Lower lobe of right lung (tissue), 2 donors: ENCODE data around the gene CHD2. TPM values are rescaled to one million over a fixed set of nuclear protein-coding genes. Genes with fewer than 3 reads are reported as not detected.
A peak's percentile ranks its signal among the peaks of the same experiment; 100 is the strongest.

Source experiments
- ATAC-seq, 2 donors: fragments of 200-7000 bp; cut with Tn5 transposase; one replicate each; pipeline ENCODE4 v1.9.1; 2020 to 2022; ENCODE audit warnings: mild to moderate bottlenecking in 2 of 2, moderate library complexity in 2 of 2
- DNase-seq: peaks from one replicate; pipeline ENCODE4 v3.0.0-alpha.2; 2020
- H3K27ac ChIP-seq: fragments of 200-600 bp; one replicate; pipeline ENCODE4 v1.8.0; 2022
- H3K27me3 ChIP-seq: fragments of 200-600 bp; one replicate; pipeline ENCODE4 v1.8.0; 2022; ENCODE audit warnings: low read depth
- H3K36me3 ChIP-seq: fragments of 200-600 bp; one replicate; pipeline ENCODE4 v1.8.0; 2022; ENCODE audit warnings: mild to moderate bottlenecking
- H3K4me1 ChIP-seq: fragments of 200-600 bp; one replicate; pipeline ENCODE4 v1.8.0; 2022
- H3K4me3 ChIP-seq: fragments of 200-600 bp; one replicate; pipeline ENCODE4 v1.8.0; 2022; ENCODE audit warnings: mild to moderate bottlenecking
- H3K9me3 ChIP-seq: fragments of 200-600 bp; one replicate; pipeline ENCODE4 v1.8.0; 2022
- CTCF ChIP-seq: fragments of 200-600 bp; IDR thresholded peaks from one replicate; pipeline ENCODE4 v1.8.0; 2022; ENCODE audit warnings: antibody characterized with exemption, mild to moderate bottlenecking
- intact Hi-C: fragments of 100-400 bp; cut with DNase I; formaldehyde crosslinking; loops from one replicate; pipeline ENCODE4 v1.11.0; 2022
- total RNA-seq: library from RNA; stranded (reverse); fragmentation: NEBNext Ultra II Directional; extraction: Animal tissue kit (Norgen Biotek cat#: 25700); gene quantifications from one replicate; pipeline ENCODE4 v1.2.1, GENCODE V29; 2021
- donor health status: DM: no; HTN: yes; CAD: no; lungs with severe emphysema.

The CHD2 gene
- total RNA-seq, 1 donor from 2014 or later: 158 TPM

DNA sequence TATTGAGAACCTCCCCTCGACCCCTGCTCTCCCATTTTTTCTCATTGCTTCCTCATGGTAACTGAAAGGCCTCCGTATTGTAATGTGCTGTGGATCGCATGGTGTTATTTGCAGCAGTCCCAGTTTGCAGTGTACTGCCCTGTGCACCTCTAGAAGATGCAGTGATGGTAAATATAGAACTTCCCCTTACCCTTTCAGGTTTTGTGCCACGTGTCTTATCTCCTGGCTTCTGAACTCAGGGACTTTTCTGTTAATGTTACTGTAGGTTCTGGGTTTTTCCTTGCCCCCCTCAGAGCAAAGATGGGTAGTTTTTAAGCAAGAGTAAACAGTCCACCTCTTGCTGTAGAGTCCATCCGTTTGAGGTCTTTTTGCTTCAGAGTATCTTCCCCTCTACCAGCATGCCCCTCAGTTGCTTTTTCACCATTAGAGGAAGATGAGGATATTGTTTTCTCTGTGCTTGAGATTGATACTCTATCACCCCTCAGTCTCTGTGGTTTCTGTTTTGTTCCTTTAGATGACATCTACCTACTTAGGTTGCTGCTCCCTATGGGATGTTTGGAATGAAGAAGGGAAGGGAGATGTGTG lies 22.4 kb downstream of the CHD2 start:
- peak overlapping the region; percentile 50 for H3K27ac ChIP-seq
- H3K4me3 ChIP-seq: no peak overlapping the region
- H3K27me3 ChIP-seq: no peaks in the 10 kb centered on the region
- no peak for ATAC-seq
- no peaks in the 10 kb centered on the region for H3K9me3 ChIP-seq
- H3K36me3 ChIP-seq: peaks cover 48% of the 10 kb centered on the region
- intact Hi-C loops: no loop called here
- no peak for DNase-seq
- no peak for TF ChIP-seq CTCF
- H3K4me1 ChIP-seq: peaks cover 66% of the 10 kb centered on the region

- intact Hi-C loops: no loop called here
- no peaks in the 10 kb centered on the region for H3K27me3 ChIP-seq
- H3K9me3 ChIP-seq: no peaks in the 10 kb centered on the region
- DNase-seq (no peak), ATAC-seq (no peak)
- H3K4me1 ChIP-seq: peaks cover 56% of the 10 kb centered on the region
- peaks cover 65% of the 10 kb centered on the region for H3K36me3 ChIP-seq
- TF ChIP-seq CTCF: no peak
- H3K4me3 ChIP-seq: no peak overlapping the region
- peak overlapping the region; percentile 12 for H3K27ac ChIP-seq
Measured at GRCh38 chr15:92924216-92924615, 24.1 kb downstream of the CHD2 start.

DNA sequence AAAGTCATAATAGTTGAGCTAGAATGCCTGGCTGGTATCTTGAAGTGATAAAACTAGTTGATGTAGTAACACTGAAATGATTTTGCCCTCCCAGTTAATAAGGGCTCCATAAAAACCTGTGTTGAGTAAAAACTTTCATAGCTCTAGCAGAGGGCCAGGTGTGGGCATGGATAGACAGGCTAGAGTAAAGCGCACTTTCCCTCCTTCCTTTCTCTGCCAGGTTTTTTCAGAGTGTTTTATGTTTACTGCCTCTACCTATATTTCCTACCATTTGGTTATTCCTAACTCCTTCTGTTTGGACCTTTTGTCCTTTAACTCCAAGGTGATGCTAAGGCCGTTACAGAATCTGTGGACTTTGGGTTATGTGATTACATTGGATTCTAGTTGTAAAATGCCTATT lies 25.3 kb downstream of the CHD2 start:
- no peak for ATAC-seq
- H3K9me3 ChIP-seq: no peaks in the 10 kb centered on the region
- peaks cover 48% of the 10 kb centered on the region for H3K4me1 ChIP-seq
- TF ChIP-seq CTCF: no peak
- peaks cover 70% of the 10 kb centered on the region for H3K36me3 ChIP-seq
- H3K27me3 ChIP-seq: no peaks in the 10 kb centered on the region
- intact Hi-C loops: no loop called here
- H3K4me3 ChIP-seq: no peak overlapping the region
- no peak overlapping the region for H3K27ac ChIP-seq
- DNase-seq: no peak

GRCh38 chr15:92928225-92928750 lies 28.2 kb downstream of the CHD2 start:
- Histone ChIP-seq H3K4me3 (no peak overlapping the region), H3K36me3 (peaks cover 98% of the 10 kb centered on the region), H3K27me3 (no peaks in the 10 kb centered on the region), H3K4me1 (peaks cover 26% of the 10 kb centered on the region), H3K9me3 (no peaks in the 10 kb centered on the region), H3K27ac (no peak overlapping the region)
- DNase-seq (no peak), ATAC-seq (no peak)
- intact Hi-C loops: no loop called here
- no peak for TF ChIP-seq CTCF

- H3K9me3 ChIP-seq: no peaks in the 10 kb centered on the region
- no peak overlapping the region for H3K27ac ChIP-seq
- H3K4me3 ChIP-seq: no peak overlapping the region
- intact Hi-C loops: no loop called here
- H3K36me3 ChIP-seq: peaks cover 100% of the 10 kb centered on the region
- no peak for TF ChIP-seq CTCF
- ATAC-seq: no peak
- no peaks in the 10 kb centered on the region for H3K27me3 ChIP-seq
- no peak for DNase-seq
- peaks cover 21% of the 10 kb centered on the region for H3K4me1 ChIP-seq
Measured at GRCh38 chr15:92929002-92929401, 28.9 kb downstream of the CHD2 start.
